ENCODE measurements around the gene TTLL4.

- no peak for TF ChIP-seq CTCF (IDR thresholded peaks at IDR 0.05 in 8 of 11, conservative IDR thresholded peaks at IDR 0.05 in 3 of 11)
- TF ChIP-seq POLR2A (IDR thresholded peaks at IDR 0.05), result no peak
- no peak for TF ChIP-seq POLR2AphosphoS5 (IDR thresholded peaks at IDR 0.05)
These were observed 38.3 kb downstream of the TTLL4 start for GRCh38 chr2:218748741-218749441.
